ENCODE measurements around the gene DPEP1.

GRCh38 chr16:89572485-89573205 lies 40.8 kb upstream of the DPEP1 start:
- TF ChIP-seq POLR2A (IDR thresholded peaks at IDR 0.05) (no peak), CTCF (IDR thresholded peaks at IDR 0.05) (no peak)
